GM19099 (cell line): ENCODE data around the gene HSDL1.

ENCODE experiments used
- POLR2A ChIP-seq: IDR thresholded peaks from 3 replicates; pipeline ENCODE4 v1.6.1; 2011; ENCODE audit warnings: low read depth; ENCODE audit not compliant: insufficient read length; ENCODE audit errors: extremely low read depth

The HSDL1 gene

DNA sequence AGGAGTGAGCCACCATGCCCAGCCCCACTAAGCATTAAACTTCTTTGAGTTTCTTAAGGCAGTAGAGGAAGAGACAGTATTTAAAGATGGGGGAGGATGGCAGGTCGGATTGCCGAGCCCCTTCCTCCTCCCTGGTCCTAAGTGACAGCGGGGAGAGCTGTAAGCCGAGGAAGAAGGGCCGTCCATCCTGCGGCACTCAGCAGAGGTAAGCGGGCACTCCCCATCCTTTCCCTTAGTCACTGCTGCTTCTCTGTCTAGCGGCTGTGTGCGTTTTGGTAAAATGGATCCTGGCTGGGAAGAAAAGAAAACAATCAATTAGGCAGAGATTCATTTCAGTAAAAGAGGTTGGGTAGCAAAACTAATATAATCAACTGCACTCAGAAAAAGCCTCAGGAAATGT lies 14.0 kb upstream of the HSDL1 start:
- TF ChIP-seq POLR2A = no peak

- no peak for TF ChIP-seq POLR2A
These were observed 11.4 kb upstream of the HSDL1 start for GRCh38 chr16:84156342-84156784.

DNA sequence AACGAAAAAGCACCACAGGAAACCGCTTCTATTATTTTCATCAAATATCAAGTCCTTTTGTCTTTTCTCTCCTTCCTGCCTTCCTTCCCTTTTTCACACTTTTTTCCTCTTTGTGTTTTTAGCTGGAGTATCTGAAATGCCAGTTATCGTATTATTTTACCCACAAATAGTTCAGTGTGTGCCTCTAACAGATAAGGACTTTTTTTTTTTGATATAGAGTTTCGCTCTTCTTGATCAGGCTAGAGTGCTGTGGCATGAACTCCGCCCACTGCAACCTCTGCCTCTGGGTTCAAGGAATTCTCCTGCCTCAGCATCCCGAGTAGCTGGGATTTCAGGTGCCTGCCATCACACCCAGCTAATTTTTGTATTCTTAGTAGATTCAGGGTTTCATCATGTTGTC lies 10.8 kb upstream of the HSDL1 start:
- no peak for TF ChIP-seq POLR2A

- TF ChIP-seq POLR2A = no peak
These were observed 10.2 kb upstream of the HSDL1 start for GRCh38 chr16:84155226-84155625.

DNA sequence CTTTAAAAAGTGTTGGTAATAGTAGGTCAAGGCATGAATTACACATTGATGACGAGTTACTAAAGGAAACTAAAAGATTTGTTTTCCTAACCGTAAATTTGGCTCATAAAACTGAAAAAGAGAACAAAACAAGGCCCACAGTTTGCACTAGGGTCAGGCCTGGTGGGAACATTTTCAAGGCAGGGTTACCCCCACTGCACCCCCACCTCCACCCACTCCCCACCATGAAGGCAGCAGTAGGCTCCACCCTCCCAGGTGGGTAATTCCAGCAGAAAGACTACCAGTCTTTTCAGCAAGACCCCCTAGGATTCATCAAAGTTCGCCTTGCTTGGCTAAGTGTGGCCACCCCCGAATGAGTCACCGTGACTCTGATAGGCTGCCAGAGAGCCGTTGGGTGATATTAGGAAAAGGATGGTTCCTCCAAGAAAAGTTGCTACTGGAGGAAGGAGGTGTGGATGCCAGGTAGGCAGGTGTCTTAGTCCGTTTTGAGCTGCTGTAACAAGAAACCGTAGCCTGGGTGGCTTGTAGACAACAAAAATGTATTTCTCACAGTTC lies 8.8 kb upstream of the HSDL1 start:
- no peak for TF ChIP-seq POLR2A

- no peak for TF ChIP-seq POLR2A
These were observed 5.9 kb upstream of the HSDL1 start for GRCh38 chr16:84150926-84151325.

DNA sequence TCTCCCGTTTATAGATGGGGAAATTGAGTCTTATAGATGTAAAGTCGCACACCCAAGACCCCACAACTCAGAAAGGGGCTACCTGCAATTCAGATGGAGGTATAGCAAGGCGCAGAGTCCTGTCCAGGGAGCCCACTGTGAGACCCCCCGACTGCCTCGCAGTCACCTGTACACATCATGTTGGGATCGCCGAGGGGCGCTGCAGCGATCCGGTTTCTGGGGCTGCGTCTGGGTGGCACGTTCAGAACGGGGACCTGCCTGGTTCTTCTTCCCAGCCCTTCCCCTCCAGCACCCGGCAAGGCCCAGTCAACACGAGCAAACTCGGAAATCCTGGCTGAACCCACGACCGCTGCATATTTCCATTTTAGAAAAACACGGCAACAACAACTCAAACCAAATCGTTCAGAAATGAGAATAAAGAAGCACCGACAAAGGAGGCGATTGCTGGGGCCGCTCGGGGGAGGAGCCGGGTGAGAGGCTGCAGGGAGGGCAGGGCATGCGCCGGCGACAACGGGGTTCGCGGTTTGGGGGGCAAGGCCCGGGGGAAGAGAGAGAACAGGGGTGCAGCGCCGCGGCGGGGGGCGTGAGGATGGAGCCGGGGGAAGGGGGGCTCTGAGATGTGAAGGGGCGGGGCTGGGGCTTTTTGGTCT lies 643 bp downstream of the HSDL1 start:
- TF ChIP-seq POLR2A = no peak

DNA sequence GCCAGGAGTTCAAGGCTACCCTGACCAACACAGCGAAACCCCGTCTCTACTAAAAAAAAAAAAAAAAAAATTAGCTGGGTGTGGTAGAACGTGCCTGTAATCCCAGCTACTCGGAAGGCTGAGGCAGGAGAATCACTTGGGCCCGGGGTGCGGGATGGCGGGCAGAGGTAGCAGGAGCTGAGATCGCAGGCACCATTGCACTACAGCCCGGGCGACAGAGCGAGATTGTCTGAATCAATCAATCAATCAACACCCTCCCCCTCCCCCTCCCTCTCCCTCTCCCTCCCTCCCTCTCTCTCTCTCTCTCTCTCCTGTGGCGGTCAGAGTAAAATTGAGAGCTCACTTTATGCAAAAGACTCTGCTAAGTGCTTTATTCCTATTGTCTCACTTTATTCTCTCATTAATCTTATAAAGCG lies 1.2 kb downstream of the HSDL1 start:
- TF ChIP-seq POLR2A = no peak

- no peak for TF ChIP-seq POLR2A
These were observed 1.9 kb downstream of the HSDL1 start for GRCh38 chr16:84143081-84143480.

- no peak for TF ChIP-seq POLR2A
These were observed 3.8 kb downstream of the HSDL1 start for GRCh38 chr16:84141143-84141670.

DNA sequence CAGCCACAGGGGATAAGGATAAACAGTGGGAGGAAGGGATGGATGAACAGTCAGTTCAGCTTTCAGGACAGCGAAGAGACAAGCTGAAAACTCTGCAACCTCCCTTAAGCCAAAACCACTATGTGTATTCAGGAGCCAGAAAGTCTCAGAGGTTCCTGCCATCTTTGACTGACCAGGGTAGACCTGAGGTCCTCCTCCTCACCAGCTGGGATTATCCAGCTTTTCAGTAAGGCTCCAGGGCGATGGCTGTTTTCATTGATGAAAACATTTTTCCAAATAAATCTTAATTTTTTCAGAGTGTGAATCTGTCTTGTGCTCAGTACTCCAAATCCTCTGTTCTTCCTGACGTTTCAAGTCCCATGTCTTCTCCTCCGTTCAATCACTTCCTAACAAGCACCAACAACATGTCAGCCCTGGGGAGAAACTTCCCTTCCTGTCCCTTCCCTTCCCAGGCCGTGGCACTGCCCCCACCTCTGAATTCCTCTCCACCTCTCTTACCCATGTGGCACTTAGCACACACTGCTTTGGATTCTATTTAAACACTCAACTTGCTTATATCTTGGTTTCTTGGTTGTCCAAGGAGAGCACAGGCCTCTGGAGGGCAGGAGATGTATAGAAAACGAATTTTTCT lies 5.2 kb downstream of the HSDL1 start:
- no peak for TF ChIP-seq POLR2A

DNA sequence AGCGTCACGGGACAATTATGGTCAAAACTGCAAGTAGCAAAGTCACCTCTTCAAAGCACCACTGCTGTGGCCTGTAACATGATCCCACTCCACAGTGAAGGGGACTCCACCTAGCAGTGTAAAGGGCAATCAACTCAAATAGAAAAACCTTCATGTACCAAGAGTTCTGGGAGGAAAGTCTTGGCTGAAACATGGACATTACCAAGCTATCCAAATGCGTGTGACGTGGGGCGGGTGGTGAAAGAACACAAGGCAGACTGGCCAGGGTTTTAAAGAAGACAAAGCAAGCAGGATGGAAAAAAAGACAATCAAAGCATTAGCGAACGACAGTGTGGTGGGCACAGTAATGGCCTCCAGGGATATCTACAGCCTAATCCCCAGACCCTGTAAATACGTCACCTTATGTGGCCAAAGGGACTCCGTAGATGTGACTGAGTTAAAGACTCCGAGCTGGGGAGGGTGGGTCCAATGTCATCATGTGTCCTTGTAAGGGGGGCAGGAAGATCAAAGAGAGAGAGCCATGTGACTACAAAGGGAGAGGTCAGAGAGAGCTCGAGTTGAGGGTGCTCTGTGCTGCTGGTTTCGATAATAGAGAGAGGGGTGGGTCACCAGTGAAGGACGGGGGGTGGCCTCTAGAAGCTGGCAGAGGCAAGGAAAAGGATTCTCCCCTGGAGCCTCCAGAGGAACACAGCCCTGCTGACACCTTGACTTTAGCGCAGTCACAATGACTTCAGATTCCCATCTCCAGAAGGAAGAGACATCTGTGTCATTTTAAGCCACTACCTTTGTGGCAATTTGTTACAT lies 6.0 kb downstream of the HSDL1 start:
- no peak for TF ChIP-seq POLR2A

DNA sequence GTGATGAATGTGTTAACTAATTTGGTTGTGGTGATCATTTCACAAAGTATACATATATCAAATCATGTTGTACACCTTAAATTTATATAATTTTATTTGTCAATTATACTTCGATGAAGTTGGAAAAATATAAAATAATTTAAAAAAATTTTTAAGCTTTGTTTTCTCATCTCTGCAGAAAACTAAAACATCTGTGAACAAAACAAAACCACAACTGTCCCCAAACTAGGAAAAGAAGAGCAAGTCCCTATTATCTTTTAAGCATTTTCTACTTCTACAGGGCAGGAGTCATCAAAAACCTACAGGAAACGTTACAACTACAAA lies 6.5 kb downstream of the HSDL1 start:
- TF ChIP-seq POLR2A = no peak

DNA sequence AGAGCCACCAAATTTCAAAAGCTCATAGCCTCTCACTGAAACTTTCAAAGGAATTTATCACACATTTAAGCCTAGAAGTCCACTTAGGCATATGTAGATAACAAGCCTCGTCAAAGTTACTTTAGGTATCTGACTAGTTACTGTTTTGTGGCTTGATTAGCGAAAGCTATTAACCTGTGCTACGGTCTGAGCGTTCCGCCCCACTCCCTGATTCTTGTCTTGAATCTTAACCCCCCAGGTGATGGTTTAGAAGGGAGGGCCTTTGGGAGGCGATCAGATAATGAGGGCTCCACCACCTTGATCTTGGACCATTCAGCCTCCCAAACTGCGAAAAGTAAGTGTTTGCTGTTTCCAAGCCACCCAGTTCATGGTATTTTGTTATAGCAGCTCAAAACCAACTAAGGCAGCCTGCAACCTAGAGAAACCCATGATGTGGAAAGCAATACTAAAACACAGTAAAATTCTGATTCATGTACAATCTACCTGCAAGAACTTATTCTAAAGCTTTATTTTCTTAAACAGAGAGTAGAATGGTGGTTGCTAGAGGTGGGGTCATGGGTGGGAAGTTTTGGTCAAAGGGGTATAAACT lies 7.1 kb downstream of the HSDL1 start:
- TF ChIP-seq POLR2A = no peak

DNA sequence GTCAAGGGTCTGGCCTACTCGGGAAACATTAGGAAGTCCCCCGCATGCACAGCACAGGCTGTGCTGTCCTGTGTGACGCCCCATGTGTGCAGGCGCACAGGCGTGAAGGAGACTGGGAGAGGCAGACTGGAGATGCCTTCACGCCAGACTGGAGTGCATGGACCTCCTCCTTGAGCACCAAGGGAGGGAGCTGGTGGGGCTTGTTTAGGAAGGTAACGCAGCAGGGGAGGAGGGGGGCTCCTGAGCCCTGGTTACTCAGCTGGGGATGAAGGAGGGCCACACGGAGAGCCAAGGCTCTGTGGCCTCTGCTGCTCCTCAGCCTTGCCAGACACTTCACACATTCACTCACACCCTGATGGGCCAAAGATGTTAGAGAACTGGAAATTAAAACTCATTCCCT lies 7.7 kb downstream of the HSDL1 start:
- TF ChIP-seq POLR2A = no peak

GRCh38 chr16:84136331-84137125 lies 8.4 kb downstream of the HSDL1 start:
- no peak for TF ChIP-seq POLR2A
